Epithelial cell of proximal tubule (primary cell): ENCODE measurements around the gene PI4K2B. TPM values are rescaled to one million over a fixed set of nuclear protein-coding genes. Genes with fewer than 3 reads are reported as not detected.
"Not testable (repeated sequence)": the region's sequence is repeated elsewhere in the genome, so short reads cannot be mapped to it uniquely, and the experiment has no call there.

Source experiments
- DNase-seq: peaks from one replicate; pipeline ENCODE4 v3.0.0-alpha.2; 2011; ENCODE audit warnings: low read depth
- H3K4me3 ChIP-seq: 2 replicates; pipeline ENCODE4 v1.5.1; 2011; ENCODE audit warnings: low read depth, mild to moderate bottlenecking, low read length
- total RNA-seq: library from RNA; depleted of rRNA; stranded (reverse); fragments of >200 nt; gene quantifications from 2 replicates; pipeline ENCODE4 v1.2.3, GENCODE V29; 2015
- TF ChIP-seq, protein P1 (sequence below): conservative IDR thresholded peaks from 2 replicates; pipeline ENCODE4 v1.5.1; 2012; ENCODE audit warnings: low read depth, mild to moderate bottlenecking, low read length

The PI4K2B gene
- total RNA-seq, 1 donor from 2014 or later, result 27.4 TPM

DNA sequence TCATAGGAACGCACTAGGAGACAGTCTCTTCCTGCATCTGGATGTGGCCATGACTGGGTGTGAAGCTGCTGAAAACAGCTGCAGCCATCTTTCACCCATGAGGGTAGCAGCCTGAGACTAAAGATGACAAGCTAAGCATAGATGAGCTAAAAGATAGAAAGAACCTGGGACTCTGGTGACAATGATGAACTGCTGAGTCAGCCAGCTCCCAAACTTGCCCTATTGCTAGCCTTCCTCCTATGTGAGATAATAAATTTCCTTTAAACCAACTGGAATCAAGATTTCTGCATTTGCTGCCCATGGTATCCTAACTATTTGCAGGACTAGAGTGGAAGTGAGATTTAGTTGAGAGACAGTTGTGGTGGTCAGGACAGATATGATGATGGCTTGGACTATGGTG lies 21.0 kb upstream of the PI4K2B start:
- DNase-seq, result no peak
- TF ChIP-seq, protein P1, sequence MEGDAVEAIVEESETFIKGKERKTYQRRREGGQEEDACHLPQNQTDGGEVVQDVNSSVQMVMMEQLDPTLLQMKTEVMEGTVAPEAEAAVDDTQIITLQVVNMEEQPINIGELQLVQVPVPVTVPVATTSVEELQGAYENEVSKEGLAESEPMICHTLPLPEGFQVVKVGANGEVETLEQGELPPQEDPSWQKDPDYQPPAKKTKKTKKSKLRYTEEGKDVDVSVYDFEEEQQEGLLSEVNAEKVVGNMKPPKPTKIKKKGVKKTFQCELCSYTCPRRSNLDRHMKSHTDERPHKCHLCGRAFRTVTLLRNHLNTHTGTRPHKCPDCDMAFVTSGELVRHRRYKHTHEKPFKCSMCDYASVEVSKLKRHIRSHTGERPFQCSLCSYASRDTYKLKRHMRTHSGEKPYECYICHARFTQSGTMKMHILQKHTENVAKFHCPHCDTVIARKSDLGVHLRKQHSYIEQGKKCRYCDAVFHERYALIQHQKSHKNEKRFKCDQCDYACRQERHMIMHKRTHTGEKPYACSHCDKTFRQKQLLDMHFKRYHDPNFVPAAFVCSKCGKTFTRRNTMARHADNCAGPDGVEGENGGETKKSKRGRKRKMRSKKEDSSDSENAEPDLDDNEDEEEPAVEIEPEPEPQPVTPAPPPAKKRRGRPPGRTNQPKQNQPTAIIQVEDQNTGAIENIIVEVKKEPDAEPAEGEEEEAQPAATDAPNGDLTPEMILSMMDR, result no peak
- no peak overlapping the region for H3K4me3 ChIP-seq

DNA sequence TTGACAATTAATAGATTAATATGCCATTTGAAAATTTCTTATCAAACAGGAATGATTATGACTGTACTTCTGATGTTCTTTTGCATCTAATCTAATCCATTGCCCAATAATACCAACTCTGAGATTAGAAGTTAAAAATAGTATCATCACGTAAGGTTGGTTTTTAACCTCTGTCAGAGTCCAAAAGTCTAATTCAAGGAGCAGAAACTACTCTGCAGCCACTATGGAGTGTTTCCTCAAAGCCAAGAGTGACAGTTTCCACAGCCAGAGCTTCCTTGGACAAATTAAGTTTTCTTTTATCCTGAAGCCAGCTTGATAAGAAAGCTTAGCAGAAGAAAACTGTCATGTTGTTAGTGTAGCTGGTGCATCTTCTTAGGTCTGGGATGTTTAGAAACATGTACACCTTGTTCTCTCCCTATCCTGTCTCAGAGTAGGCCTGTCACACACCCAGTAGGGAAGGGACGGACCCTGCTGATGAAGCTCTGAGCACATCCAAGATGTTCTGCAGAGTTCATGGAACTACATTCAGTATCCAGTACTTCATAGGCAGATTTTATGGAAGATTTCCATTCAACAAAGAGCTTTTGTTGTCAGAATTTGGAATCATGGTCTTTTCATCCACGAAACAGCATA lies 20.4 kb upstream of the PI4K2B start:
- no peak for DNase-seq
- no peak overlapping the region for H3K4me3 ChIP-seq
- TF ChIP-seq, protein P1, result no peak

DNA sequence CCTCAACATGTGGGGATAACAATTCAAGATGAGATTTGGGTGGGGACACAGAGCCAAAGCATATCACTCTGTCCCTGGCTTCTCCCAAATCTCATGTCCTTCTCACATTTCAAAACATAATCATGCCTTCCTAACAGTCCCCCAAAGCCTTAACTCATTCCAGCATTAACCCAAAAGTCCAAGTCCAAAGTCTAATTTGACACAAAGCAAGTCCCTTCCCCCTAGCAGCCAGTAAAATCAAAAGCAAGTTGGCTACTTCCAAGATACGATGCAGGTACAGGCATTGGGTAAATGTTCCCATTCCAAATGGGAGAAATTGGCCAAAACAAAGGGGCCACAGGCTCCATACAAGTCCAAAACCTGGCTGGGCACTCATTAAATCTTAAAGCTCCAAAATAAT lies 19.1 kb upstream of the PI4K2B start:
- not testable (repeated sequence) for H3K4me3 ChIP-seq, DNase-seq

DNA sequence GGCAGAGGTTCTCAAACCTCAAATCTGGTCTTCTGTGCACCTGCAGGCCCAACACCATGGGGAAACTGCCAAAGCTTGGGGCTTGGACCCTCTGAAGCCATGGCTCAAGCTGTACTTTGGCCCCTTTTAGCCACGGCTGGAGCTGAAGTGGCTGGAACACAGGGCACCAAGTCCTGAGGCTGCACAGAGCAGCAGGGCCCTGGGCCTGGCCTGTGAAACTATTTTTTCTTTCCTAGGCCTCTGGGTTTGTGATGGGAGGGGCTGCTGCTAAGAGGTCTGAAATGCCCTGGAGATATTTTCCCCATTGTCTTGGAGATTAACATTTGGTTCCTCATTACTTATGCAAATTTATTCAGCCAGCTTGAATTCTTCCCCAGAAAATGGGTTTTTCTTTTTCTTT lies 18.3 kb upstream of the PI4K2B start:
- no peak overlapping the region for H3K4me3 ChIP-seq
- TF ChIP-seq, protein P1, result no peak
- DNase-seq, result no peak

DNA sequence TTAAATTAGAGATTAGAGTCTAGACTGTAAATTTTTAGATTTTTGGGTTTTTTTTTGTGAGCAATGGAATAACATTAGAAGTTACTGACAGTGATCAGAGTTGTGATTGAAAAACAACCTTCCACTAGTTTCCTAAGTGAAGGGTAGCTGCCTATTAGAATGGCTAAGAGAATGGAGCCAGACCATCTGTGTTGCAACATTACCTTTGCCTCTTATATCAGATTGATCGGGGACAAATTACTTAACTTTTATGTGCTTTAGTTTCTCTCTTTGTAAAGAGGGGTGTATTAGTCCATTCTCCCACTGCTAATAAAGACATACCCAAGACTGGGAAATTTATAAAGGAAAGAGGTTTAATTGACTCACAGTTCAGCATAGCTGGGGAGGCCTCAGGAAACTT lies 12.5 kb upstream of the PI4K2B start:
- DNase-seq, result no peak
- TF ChIP-seq, protein P1, result no peak
- no peak overlapping the region for H3K4me3 ChIP-seq

- no peak for DNase-seq
- no peak overlapping the region for H3K4me3 ChIP-seq
- TF ChIP-seq, protein P1, result no peak
Measured at GRCh38 chr4:25223802-25224375, 9.9 kb upstream of the PI4K2B start.

DNA sequence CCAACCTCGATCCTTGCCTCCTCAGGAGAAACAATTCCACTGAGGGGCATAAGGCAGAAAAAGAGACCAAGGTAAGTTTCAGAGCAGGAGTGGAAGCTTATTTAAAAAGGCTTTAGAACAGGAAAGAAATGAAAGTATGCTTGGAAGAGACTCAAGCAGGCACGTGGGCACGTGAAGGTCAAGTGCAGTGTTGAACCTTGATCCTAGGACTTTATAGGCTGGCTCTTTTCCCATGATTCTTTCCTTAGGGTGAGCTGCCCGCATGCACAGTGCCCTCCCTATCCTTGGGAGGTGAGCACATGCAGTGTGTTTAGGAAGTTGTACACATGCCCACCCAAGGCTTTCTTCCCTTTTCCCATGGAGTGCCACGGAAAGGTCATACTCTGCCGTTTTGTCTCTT lies 4.0 kb upstream of the PI4K2B start:
- no peak overlapping the region for H3K4me3 ChIP-seq
- DNase-seq, result no peak
- TF ChIP-seq, protein P1, result no peak
